ENCODE data around the gene KDELR1. TPM values are rescaled to one million over a fixed set of nuclear protein-coding genes. Genes with fewer than 3 reads are reported as not detected.

KDELR1 gene
- total and polyA plus RNA-seq, 9 of the 15 experiments (the other 6 are each of a cell fraction or from before 2014, with no cell fraction given): 6.1 to 165 (median 58.5) TPM

DNA sequence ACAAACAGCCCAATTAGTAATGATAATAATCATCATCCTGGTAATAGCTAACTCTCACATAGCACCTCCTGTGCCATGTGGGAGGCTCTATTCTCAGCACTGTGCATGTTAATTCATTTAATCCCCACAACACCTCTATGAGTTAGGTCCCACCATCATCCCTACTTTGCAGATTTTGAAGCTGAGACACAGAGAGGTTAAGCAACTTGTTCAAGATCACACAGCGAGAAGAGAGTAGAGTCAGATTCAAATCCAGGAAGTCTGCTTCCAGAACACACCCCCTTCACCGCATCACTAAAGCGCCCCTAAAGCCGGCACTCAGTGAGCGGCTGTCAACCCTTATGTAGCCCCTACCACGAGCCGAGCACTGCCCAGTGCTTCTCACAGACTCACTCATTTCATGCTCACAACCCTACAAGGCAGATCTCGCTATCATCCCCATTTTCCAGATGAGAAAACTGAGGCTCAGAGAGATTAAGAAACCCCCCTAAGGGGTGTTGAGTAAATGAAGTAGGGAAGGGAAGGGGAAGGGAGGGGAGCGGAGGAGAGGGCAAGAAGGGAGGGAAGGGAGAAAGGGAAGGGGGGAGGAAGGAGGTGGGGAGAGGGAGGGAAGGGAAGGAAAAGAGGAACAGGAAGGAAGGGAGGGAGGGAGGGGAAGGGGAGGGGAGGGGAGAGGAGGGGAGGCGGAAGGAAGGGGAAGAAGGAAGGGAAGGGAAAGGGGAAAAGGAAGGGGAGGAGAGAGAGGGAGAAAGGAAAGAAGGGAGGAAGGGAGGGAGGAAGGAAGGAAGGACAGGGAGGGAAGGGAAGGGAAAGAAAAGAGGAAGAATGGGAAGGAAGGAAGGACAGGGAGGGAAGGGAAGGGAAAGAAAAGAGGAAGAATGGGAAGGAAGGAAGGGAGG lies 49.6 kb downstream of the KDELR1 start:
- FAIRE-seq: no peak
- intact Hi-C loops (cut with micrococcal nuclease): no loop called here
- no peaks in the 10 kb centered on the region for H4K20me1 ChIP-seq (replicated peaks; ENCODE audit: control insufficient read depth, insufficient read depth, low read length)
- TF ChIP-seq RCOR1 (IDR thresholded peaks at IDR 0.05; ENCODE audit: borderline replicate concordance in 1 of 2, low read depth in 2 of 2, low read length in 2 of 2) (peak; percentile 25 to 69; a peak in 1 of 4 replicates), MEIS2 (IDR thresholded peaks at IDR 0.05; ENCODE audit: partially characterized antibody) (no peak), ZNF24 (IDR thresholded peaks at IDR 0.05) (no peak), ZNF695 (CRISPR knock-in tag; IDR thresholded peaks at IDR 0.05) (no peak), KDM1A (IDR thresholded peaks at IDR 0.05) (peak; percentile 86 to 92), RB1 (IDR thresholded peaks at IDR 0.05; ENCODE audit: low read depth) (no peak), SMARCB1 (IDR thresholded peaks at IDR 0.05; ENCODE audit: insufficient read length, low read depth) (no peak), CREM (IDR thresholded peaks at IDR 0.05; ENCODE audit: low read depth) (no peak), BCOR (IDR thresholded peaks at IDR 0.05) (peak; percentile 98), CC2D1A (IDR thresholded peaks at IDR 0.05) (0 out of 2 replicates have a peak, but pooled peaks have one; percentile 24), HDAC1 (IDR thresholded peaks at IDR 0.05) (no peak), HDAC8 (tag; IDR thresholded peaks at IDR 0.05) (no peak), HMG20A (CRISPR knock-in tag; conservative IDR thresholded peaks at IDR 0.05) (no peak), MYC (IDR thresholded peaks at IDR 0.05; ENCODE audit: low read depth, low read length) (no peak), MYC (CRISPR knock-in tag; IDR thresholded peaks at IDR 0.05; ENCODE audit: borderline replicate concordance, low read depth) (no peak), KDM4B (IDR thresholded peaks at IDR 0.05; ENCODE audit: borderline replicate concordance in 2 of 2, low read depth in 1 of 2) (no peak), ZKSCAN1 (IDR thresholded peaks at IDR 0.05; ENCODE audit: low read depth, low read length) (no peak), SMAD3 (CRISPR knock-in tag; conservative IDR thresholded peaks at IDR 0.05) (no peak), GABPA (tag; conservative IDR thresholded peaks at IDR 0.05; ENCODE audit: low read depth) (no peak), ZNF197 (CRISPR knock-in tag; IDR thresholded peaks at IDR 0.05; ENCODE audit: low read depth) (no peak)
- TF ChIP-seq, protein P1, sequence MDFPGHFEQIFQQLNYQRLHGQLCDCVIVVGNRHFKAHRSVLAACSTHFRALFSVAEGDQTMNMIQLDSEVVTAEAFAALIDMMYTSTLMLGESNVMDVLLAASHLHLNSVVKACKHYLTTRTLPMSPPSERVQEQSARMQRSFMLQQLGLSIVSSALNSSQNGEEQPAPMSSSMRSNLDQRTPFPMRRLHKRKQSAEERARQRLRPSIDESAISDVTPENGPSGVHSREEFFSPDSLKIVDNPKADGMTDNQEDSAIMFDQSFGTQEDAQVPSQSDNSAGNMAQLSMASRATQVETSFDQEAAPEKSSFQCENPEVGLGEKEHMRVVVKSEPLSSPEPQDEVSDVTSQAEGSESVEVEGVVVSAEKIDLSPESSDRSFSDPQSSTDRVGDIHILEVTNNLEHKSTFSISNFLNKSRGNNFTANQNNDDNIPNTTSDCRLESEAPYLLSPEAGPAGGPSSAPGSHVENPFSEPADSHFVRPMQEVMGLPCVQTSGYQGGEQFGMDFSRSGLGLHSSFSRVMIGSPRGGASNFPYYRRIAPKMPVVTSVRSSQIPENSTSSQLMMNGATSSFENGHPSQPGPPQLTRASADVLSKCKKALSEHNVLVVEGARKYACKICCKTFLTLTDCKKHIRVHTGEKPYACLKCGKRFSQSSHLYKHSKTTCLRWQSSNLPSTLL (IDR thresholded peaks at IDR 0.05): no peak
- TF ChIP-seq, protein P2, sequence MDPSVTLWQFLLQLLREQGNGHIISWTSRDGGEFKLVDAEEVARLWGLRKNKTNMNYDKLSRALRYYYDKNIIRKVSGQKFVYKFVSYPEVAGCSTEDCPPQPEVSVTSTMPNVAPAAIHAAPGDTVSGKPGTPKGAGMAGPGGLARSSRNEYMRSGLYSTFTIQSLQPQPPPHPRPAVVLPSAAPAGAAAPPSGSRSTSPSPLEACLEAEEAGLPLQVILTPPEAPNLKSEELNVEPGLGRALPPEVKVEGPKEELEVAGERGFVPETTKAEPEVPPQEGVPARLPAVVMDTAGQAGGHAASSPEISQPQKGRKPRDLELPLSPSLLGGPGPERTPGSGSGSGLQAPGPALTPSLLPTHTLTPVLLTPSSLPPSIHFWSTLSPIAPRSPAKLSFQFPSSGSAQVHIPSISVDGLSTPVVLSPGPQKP (CRISPR knock-in tag; IDR thresholded peaks at IDR 0.05): no peak

More for the DNA sequence above, 49.6 kb downstream of the KDELR1 start:
- ChIA-PET POLR2A (interaction anchor here (0.7 to 1.1 kb wide), 3 partner anchors 11 to 19 kb away, joined by 3 read pairs; no protein-coding TSS in a partner anchor), CTCF (ENCODE audit: low intra/inter-chr PET ratio) (no interaction called here)
- Histone ChIP-seq H3K9ac (ENCODE audit: insufficient read depth in 1 of 2, low read depth in 2 of 2, low read length in 2 of 2) (no peak overlapping the region), H3K4me1 (replicated peaks in 1 of 2; ENCODE audit: control insufficient read depth in 2 of 2, insufficient read depth in 2 of 2, low read length in 2 of 2) (peaks cover 5 to 34% of the 10 kb centered on the region in 2 experiments; a peak in 4 of 5 replicates), H3K4me2 (ENCODE audit: insufficient read depth, low read length) (no peak overlapping the region), H3K27ac (ENCODE audit: extremely low read depth, low read depth, low read length) (no peak overlapping the region), H2AFZ (ENCODE audit: low read depth, low read length) (no peak overlapping the region), H3K9me3 (replicated peaks; ENCODE audit: control insufficient read depth, insufficient read depth, low read depth, low read length) (no peaks in the 10 kb centered on the region), H3K79me2 (ENCODE audit: control insufficient read depth, insufficient read depth, low read length) (no peaks in the 10 kb centered on the region), H3K36me3 (ENCODE audit: control insufficient read depth, insufficient read depth, low read length) (peaks cover 4% of the 10 kb centered on the region; the same call in 2 of the 3 replicates), H3K4me3 (no peak overlapping the region), H3K9me1 (ENCODE audit: control insufficient read depth, insufficient read depth, low read length) (no peaks in the 10 kb centered on the region), H3K27me3 (ENCODE audit: control insufficient read depth in 2 of 2, insufficient read depth in 2 of 2, low read length in 2 of 2) (no peaks in the 10 kb centered on the region)
- ATAC-seq (no peak), DNase-seq (ENCODE audit: extremely low read depth in 1 of 4, low spot score in 3 of 4) (peak in 1 of 4 experiments; percentile 6)
- in situ Hi-C loops (cut with MboI): no loop called here
- BruUV-seq (replicated peaks): no TSS peak
- 87% methylated on average over 9 of the region's 10 CpGs for WGBS (ENCODE audit: insufficient coverage, low coverage, missing lambda C conversion rate)

Data from K562 (cell line).